Common myeloid progenitor, CD34-positive (primary cell): ENCODE measurements around the gene OSCAR. TPM values are rescaled to one million over a fixed set of nuclear protein-coding genes. Genes with fewer than 3 reads are reported as not detected.
A peak's percentile ranks its signal among the peaks of the same experiment; 100 is the strongest.

Experiments used
- CTCF ChIA-PET: fragments of 350-600 bp; sonication (Branson Sonifier 250); formaldehyde crosslinking; loops from one replicate; lab custom pipeline; 2021; ENCODE audit warnings: antibody characterized with exemption; lab: Charles Lee
- POLR2A ChIA-PET: fragments of 350-600 bp; sonication (Branson Sonifier 250); formaldehyde crosslinking; loops from one replicate; lab custom pipeline; 2021; ENCODE audit warnings: antibody characterized with exemption; lab: Charles Lee
- DNase-seq, 3 donors: peaks; one replicate each; pipeline versions ENCODE4 v3.0.0 to v3.0.0-alpha.2; 2013
- H3K27ac ChIP-seq, 2 experiments: 1 replicate in 1 of 2; 2 replicates in 1 of 2; pipeline ENCODE4 v1.7.0; 2013; ENCODE audit warnings: inconsistent platforms in 2 of 2, low read length in 2 of 2, mild to moderate bottlenecking in 2 of 2, low read depth in 1 of 2, moderate library complexity in 1 of 2; ENCODE audit not compliant: severe bottlenecking in 2 of 2, insufficient read depth in 1 of 2, poor library complexity in 1 of 2
- H3K27me3 ChIP-seq, 5 experiments: replicated peaks in 2 of 5; 1 replicate in 3 of 5; 2 replicates in 2 of 5; pipeline versions ENCODE4 v1.6.1 to v1.7.0; 2013; ENCODE audit warnings: low read length in 4 of 5, mild to moderate bottlenecking in 2 of 5, moderate library complexity in 2 of 5, inconsistent platforms in 1 of 5; ENCODE audit not compliant: insufficient read depth in 5 of 5, control insufficient read depth in 4 of 5
- H3K36me3 ChIP-seq, 4 experiments: 1 replicate in 2 of 4; 2 replicates in 2 of 4; pipeline versions ENCODE4 v1.6.1 to v1.7.0; 2013; ENCODE audit warnings: low read length in 3 of 4, control low read depth in 1 of 4, mild to moderate bottlenecking in 1 of 4; ENCODE audit not compliant: control insufficient read depth in 4 of 4, insufficient read depth in 4 of 4
- H3K4me1 ChIP-seq, 4 experiments: 1 replicate in 3 of 4; 2 replicates in 1 of 4; pipeline versions ENCODE4 v1.6.1 to v1.7.1; 2013; ENCODE audit warnings: low read length in 3 of 4, mild to moderate bottlenecking in 3 of 4, control low read depth in 1 of 4, inconsistent platforms in 1 of 4, moderate library complexity in 1 of 4; ENCODE audit not compliant: control insufficient read depth in 4 of 4, insufficient read depth in 4 of 4; ENCODE audit errors: control extremely low read depth in 1 of 4
- H3K4me3 ChIP-seq, 7 experiments: 1 replicate in 4 of 7; 2 replicates in 3 of 7; pipeline versions ENCODE4 v1.5.1 to v1.7.0; 2013; ENCODE audit warnings: mild to moderate bottlenecking in 7 of 7, low read length in 6 of 7, moderate library complexity in 6 of 7, inconsistent platforms in 2 of 7, low read depth in 2 of 7, control low read depth in 1 of 7; ENCODE audit not compliant: insufficient read depth in 4 of 7, control insufficient read depth in 1 of 7; ENCODE audit errors: extremely low read depth in 1 of 7
- H3K9me3 ChIP-seq, 5 experiments: 1 replicate in 4 of 5; 2 replicates in 1 of 5; pipeline versions ENCODE4 v1.6.1 to v1.7.1; 2013; ENCODE audit warnings: low read length in 4 of 5, mild to moderate bottlenecking in 2 of 5, inconsistent platforms in 1 of 5, low read depth in 1 of 5, moderate library complexity in 1 of 5; ENCODE audit not compliant: control insufficient read depth in 4 of 5, insufficient read depth in 2 of 5; ENCODE audit errors: control extremely low read depth in 1 of 5
- WGBS: methylation state at CpG from one replicate; pipeline ENCODE4 v1.1.5; 2013; ENCODE audit not compliant: insufficient coverage; 5-methylcytosine and 5-hydroxymethylcytosine counted together
- polyA plus RNA-seq: library from polyadenylated mRNA; unstranded; fragments of 120-200 nt; gene quantifications from one replicate; pipeline ENCODE4 v1.2.1, GENCODE V29; 2013

The OSCAR gene, protein sequence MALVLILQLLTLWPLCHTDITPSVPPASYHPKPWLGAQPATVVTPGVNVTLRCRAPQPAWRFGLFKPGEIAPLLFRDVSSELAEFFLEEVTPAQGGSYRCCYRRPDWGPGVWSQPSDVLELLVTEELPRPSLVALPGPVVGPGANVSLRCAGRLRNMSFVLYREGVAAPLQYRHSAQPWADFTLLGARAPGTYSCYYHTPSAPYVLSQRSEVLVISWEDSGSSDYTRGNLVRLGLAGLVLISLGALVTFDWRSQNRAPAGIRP
- 1.1 TPM for polyA plus RNA-seq

DNA sequence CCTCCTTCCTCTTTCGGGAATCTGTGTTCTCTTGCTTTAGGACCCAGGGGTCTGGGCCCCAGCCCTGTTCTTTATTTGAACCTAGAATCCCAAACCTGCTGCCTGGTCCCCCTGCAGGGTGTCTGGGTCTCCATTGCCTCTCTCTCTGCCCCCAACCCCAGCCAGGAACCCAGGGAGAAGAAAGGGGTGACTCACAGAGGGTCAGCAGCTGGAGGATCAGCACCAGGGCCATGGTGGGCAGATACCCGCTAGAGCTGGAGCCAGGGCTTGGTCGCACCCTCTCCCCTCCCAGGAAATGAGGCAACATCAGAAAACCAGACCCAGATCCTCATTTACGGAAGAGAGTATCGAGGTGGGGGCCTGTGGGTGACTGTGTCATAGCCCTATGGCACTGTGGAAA lies at the start of gene OSCAR:
OSCAR (minus strand) TSS at position 243 of the 400 bp plus-strand sequence; CDS start at position 232, 11 bp downstream.
- DNase-seq, result peak in 2 of 3 donors; percentile 58 to 70
- ChIA-PET POLR2A (no interaction called here), CTCF (interaction anchor here (1.0 kb wide), 1 partner anchor 11 kb away, joined by 3 read pairs; no protein-coding TSS in a partner anchor)

DNA sequence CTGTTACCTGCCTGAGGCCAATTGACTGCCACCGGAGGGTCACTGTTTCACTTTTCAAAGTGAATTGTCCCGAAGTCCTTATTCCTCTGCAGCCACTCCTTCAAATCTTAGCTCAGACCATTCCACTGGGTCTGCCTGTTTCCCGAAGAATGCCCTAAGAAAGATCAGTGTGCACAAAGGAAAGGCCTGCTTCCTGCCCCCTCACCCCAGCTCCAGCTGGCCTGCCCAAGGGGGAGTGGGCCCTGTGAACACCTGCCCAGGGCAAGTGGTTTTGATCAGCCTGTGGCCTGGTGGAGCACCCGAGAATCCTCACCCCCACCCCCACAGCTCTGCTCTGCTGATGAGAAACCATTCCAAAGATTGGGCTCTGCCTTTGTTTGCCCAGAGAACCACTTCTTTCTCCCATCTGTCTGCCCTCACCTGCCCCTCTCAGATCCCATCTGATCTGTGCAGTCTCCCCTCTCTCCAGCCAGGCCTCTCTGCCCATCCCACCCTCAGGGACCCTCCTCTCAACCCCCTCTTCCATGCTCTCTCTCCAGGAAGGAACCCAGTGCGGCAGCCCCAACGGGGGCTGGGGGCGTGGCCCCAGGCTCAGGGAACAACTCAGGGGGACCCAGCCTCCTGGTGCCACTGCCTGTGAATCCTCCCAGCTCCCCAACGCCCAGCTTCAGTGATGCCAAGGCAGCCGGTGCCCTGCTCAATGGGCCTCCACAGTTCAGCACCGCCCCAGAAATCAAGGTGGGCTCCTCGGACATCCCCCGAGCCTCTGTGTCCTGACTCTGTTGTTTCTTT lies 48.6 kb upstream of the OSCAR start:
- H3K4me3 ChIP-seq, result no peak overlapping the region
- DNase-seq, result no peak
- 96% methylated on average over 8 of the region's 12 CpGs for whole genome bisulfite sequencing
- H3K4me1 ChIP-seq, result no peaks in the 10 kb centered on the region
- peaks cover 1 to 97% (median 81%) of the 10 kb centered on the region in 4 experiments for H3K36me3 ChIP-seq
- no peaks in the 10 kb centered on the region for H3K9me3 ChIP-seq
- no peaks in the 10 kb centered on the region for H3K27me3 ChIP-seq
- no peak overlapping the region for H3K27ac ChIP-seq
- ChIA-PET POLR2A (interaction anchor here (0.8 kb wide), 2 partner anchors 10 to 12 kb away, joined by 3 read pairs; partner anchors contain the start of gene CNOT3), CTCF (interaction anchor here (1.0 to 3.5 kb wide), 3 partner anchors 10 to 30 kb away, joined by 3 to 11 read pairs (median 3); partner anchors contain the start of gene LENG1)

More for the DNA sequence above, at the start of gene OSCAR:
- Histone ChIP-seq H3K9me3 (no peaks in the 10 kb centered on the region), H3K27me3 (peaks cover 0 to 7% (median 0%) of the 10 kb centered on the region in 5 experiments), H3K4me1 (peaks cover 0 to 31% (median 27%) of the 10 kb centered on the region in 4 experiments), H3K36me3 (peaks cover 0 to 2% (median under 1%) of the 10 kb centered on the region in 4 experiments), H3K4me3 (peak within 1 kb of the TSS in 1 of 7 experiments; percentile 34), H3K27ac (no peak within 1 kb of the TSS)
- WGBS, result 52% methylated on average over 2 of the region's 5 CpGs

DNA sequence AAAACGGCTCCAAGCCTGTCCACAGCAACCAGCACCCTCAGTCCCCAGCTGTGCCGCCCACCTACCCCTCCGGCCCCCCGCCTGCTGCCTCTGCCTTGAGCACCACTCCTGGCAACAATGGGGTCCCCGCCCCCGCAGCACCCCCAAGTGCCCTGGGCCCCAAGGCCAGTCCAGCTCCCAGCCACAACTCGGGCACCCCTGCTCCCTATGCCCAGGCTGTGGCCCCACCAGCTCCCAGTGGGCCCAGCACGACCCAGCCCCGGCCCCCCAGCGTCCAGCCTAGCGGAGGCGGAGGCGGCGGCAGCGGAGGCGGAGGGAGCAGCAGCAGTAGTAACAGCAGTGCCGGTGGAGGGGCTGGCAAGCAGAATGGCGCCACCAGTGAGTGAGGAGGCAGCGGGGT lies 47.6 kb upstream of the OSCAR start:
- 95% methylated on average over 18 of the region's 19 CpGs for WGBS
- no peak overlapping the region for H3K4me3 ChIP-seq
- no peak for DNase-seq
- ChIA-PET POLR2A (no interaction called here), CTCF (interaction anchor here (1.1 to 3.5 kb wide), 2 partner anchors 11 kb away, joined by 3 to 11 read pairs; partner anchors contain the start of gene LENG1)
- H3K4me1 ChIP-seq, result no peaks in the 10 kb centered on the region
- H3K9me3 ChIP-seq, result no peaks in the 10 kb centered on the region
- H3K36me3 ChIP-seq, result peaks cover 11 to 97% (median 81%) of the 10 kb centered on the region in 4 experiments
- H3K27me3 ChIP-seq, result no peaks in the 10 kb centered on the region
- no peak overlapping the region for H3K27ac ChIP-seq

DNA sequence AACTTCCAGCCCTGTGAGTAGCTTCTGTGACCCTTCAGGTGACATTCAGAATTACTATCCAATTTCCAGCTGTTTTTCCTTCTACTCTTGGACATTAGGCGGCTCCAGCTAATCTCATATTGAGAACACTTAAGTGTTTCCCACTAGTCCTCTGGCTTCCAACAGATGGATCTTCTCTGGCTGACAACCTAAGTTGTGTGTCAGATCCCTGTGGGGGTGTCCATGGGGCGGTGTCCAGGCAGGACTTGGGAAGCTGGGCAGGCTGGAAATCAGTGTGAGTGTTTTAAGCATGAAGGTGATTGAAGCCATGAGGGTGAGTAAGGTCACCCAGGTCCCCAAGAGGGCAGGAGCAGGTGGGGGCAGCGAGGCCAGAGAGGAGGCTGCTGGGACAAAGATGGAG lies 47.1 kb upstream of the OSCAR start:
- ChIA-PET POLR2A (no interaction called here), CTCF (interaction anchor here (1.1 kb wide), 1 partner anchor 11 kb away, joined by 3 read pairs; no protein-coding TSS in a partner anchor)
- 100% methylated on average over 1 of the region's 3 CpGs for WGBS
- DNase-seq, result no peak
- Histone ChIP-seq H3K27ac (no peak overlapping the region), H3K4me1 (no peaks in the 10 kb centered on the region), H3K36me3 (peaks cover 11 to 97% (median 81%) of the 10 kb centered on the region in 4 experiments), H3K4me3 (no peak overlapping the region), H3K27me3 (no peaks in the 10 kb centered on the region), H3K9me3 (no peaks in the 10 kb centered on the region)

DNA sequence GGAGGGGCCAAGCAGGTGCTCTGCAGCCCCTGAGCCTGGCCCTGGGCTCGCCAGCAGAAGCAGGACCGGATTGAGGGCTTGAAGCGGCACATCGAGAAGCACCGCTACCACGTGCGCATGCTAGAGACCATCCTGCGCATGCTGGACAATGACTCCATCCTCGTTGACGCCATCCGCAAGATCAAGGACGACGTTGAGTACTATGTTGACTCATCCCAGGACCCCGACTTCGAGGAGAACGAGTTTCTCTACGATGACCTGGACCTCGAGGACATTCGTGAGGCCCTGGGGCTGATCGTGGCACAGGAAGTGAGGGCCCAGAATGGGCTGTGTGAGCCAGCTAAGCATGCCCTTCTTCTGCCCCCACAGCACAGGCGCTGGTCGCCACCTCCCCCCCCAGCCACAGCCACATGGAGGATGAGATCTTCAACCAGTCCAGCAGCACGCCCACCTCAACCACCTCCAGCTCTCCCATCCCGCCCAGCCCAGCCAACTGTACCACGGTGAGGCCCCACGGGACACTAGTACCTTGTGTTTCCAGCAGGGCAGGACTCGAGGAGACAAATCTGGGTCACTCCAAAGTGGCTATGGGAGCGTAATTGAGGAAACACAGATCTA lies 45.0 kb upstream of the OSCAR start:
- no peak for DNase-seq
- Histone ChIP-seq H3K36me3 (peaks cover 11 to 96% (median 74%) of the 10 kb centered on the region in 4 experiments), H3K9me3 (no peaks in the 10 kb centered on the region), H3K27me3 (no peaks in the 10 kb centered on the region), H3K4me1 (peaks cover 0 to 3% (median 0%) of the 10 kb centered on the region in 4 experiments), H3K27ac (no peak overlapping the region), H3K4me3 (no peak overlapping the region)
- ChIA-PET POLR2A (no interaction called here), CTCF (interaction anchor here (1.9 kb wide), 1 partner anchor 10 kb away, joined by 5 read pairs; no protein-coding TSS in a partner anchor)
- WGBS, result 98% methylated on average over 26 of the region's 28 CpGs

DNA sequence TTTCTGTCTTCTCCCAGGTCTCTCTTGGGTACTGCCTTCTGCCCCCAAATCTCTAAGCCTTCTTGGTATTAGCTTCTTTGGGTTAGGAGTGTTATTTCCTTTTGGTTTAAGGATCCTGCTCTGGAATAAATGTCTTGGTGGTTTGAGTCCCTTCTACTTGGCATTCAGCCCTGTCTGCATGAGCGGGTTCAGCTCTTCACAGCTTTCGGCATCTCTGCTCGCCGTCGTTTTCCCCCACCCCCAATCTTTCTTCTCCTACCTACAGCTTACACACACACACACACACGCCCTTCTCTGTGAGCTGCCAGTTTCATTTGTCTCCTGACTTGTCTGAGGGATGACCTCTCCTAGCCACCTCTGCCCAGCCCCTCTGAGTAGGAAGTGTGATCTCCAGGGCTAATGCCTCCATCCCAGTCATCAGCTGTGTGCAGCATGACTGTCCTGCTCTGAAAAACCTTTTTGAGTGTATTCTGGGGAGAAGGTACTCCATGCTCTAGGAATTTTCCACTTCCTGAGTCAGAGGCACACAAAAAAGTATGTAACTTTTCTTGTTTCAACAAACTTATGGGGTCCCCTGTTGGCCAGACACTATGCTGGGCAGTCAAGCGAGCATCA lies 41.7 kb upstream of the OSCAR start:
- no peak overlapping the region for H3K27ac ChIP-seq
- no peaks in the 10 kb centered on the region for H3K27me3 ChIP-seq
- peaks cover 13 to 80% (median 54%) of the 10 kb centered on the region in 4 experiments for H3K36me3 ChIP-seq
- no peaks in the 10 kb centered on the region for H3K9me3 ChIP-seq
- DNase-seq, result no peak
- CTCF ChIA-PET, result no interaction called here
- WGBS, result 88% methylated on average over 2 of the region's 7 CpGs
- H3K4me1 ChIP-seq, result peaks cover 0 to 28% (median 15%) of the 10 kb centered on the region in 4 experiments
- POLR2A ChIA-PET, result interaction anchor here (1.0 kb wide), 1 partner anchor 13 kb away, joined by 3 read pairs; no protein-coding TSS in a partner anchor
- H3K4me3 ChIP-seq, result no peak overlapping the region
